IMR-90 (cell line): ENCODE measurements around the gene TNFRSF18. TPM values are rescaled to one million over a fixed set of nuclear protein-coding genes. Genes with fewer than 3 reads are reported as not detected.

Source experiments
- ATAC-seq: fragments of 200-7000 bp; cut with Tn5 transposase; 2 replicates; pipeline ENCODE4 v1.9.1; 2020; ENCODE audit warnings: low read depth, mild to moderate bottlenecking, moderate library complexity
- BruUV-seq: library from RNA; stranded (reverse); fragments of 400-500 nt; replicated peaks from 2 replicates; lab custom pipeline; 2021; lab: Mats Ljungman, UMichigan
- CTCF ChIA-PET: fragments of 300-600 bp; formaldehyde crosslinking; extraction: SDS; loops from one replicate; lab custom pipeline; 2021; ENCODE audit warnings: antibody characterized with exemption; lab: Yijun Ruan, JAX
- POLR2A ChIA-PET: fragments of 300-600 bp; sonication (Branson Sonifier 250); formaldehyde crosslinking; loops from one replicate; lab custom pipeline; 2022; ENCODE audit warnings: antibody characterized with exemption; ENCODE audit not compliant: unreplicated experiment; lab: Charles Lee
- DNase-seq: peaks from one replicate; pipeline ENCODE4 v3.0.0; 2013
- H2AFZ ChIP-seq: replicated peaks from 2 replicates; pipeline ENCODE3; 2013; ENCODE audit warnings: low read length, mild to moderate bottlenecking; ENCODE audit not compliant: poor library complexity
- H2AK5ac ChIP-seq: 2 replicates; pipeline ENCODE4 v1.6.1; 2013; ENCODE audit warnings: low read depth, low read length, inconsistent platforms
- H2AK9ac ChIP-seq: replicated peaks from 2 replicates; pipeline ENCODE3; 2013; ENCODE audit warnings: mild to moderate bottlenecking, low read depth, low read length, moderate library complexity; ENCODE audit not compliant: poor library complexity
- H2BK120ac ChIP-seq: 2 replicates; pipeline ENCODE4 v1.6.1; 2013; ENCODE audit warnings: low read depth, low read length, inconsistent platforms
- H2BK15ac ChIP-seq: 3 replicates; pipeline ENCODE4 v1.6.1; 2013; ENCODE audit warnings: low read depth, low read length, inconsistent platforms
- H2BK20ac ChIP-seq: 2 replicates; pipeline ENCODE4 v1.6.1; 2013; ENCODE audit warnings: low read depth, mild to moderate bottlenecking, inconsistent platforms, low read length, moderate library complexity
- H2BK5ac ChIP-seq: 2 replicates; pipeline ENCODE4 v1.6.1; 2013; ENCODE audit warnings: mild to moderate bottlenecking, low read depth, low read length, inconsistent platforms; ENCODE audit not compliant: poor library complexity, severe bottlenecking
- H3K14ac ChIP-seq: replicated peaks from 2 replicates; pipeline ENCODE4 v1.6.1; 2013; ENCODE audit warnings: low read depth, low read length, inconsistent platforms
- H3K18ac ChIP-seq: 2 replicates; pipeline ENCODE4 v1.6.1; 2013; ENCODE audit warnings: low read depth, low read length, control low read depth
- H3K23ac ChIP-seq: 2 replicates; pipeline ENCODE4 v1.6.1; 2013; ENCODE audit warnings: low read depth, low read length, inconsistent platforms
- H3K27ac ChIP-seq: 2 replicates; pipeline ENCODE4 v1.5.1; 2013; ENCODE audit warnings: mild to moderate bottlenecking, control low read depth, low read length; ENCODE audit not compliant: insufficient read depth
- H3K27me3 ChIP-seq: 2 replicates; pipeline ENCODE4 v1.6.1; 2013; ENCODE audit warnings: low read length; ENCODE audit not compliant: control insufficient read depth, insufficient read depth
- H3K36me3 ChIP-seq: 2 replicates; pipeline ENCODE4 v1.6.1; 2013; ENCODE audit warnings: low read length, mixed read lengths; ENCODE audit not compliant: control insufficient read depth, insufficient read depth
- H3K4ac ChIP-seq: 2 replicates; pipeline ENCODE4 v1.6.1; 2013; ENCODE audit warnings: low read depth, low read length, inconsistent platforms
- H3K4me1 ChIP-seq: 2 replicates; pipeline ENCODE4 v1.6.1; 2013; ENCODE audit warnings: low read length, mixed read lengths; ENCODE audit not compliant: control insufficient read depth, insufficient read depth
- H3K4me2 ChIP-seq: 2 replicates; pipeline ENCODE4 v1.6.1; 2013; ENCODE audit warnings: low read depth, mild to moderate bottlenecking, control low read depth, low read length, moderate library complexity
- H3K4me3 ChIP-seq: 2 replicates; pipeline ENCODE4 v1.5.1; 2013; ENCODE audit warnings: low read depth, mild to moderate bottlenecking, control low read depth, low read length, moderate library complexity; ENCODE audit not compliant: insufficient read depth
- H3K56ac ChIP-seq: 2 replicates; pipeline ENCODE4 v1.6.1; 2013; ENCODE audit warnings: low read length, inconsistent platforms; ENCODE audit not compliant: insufficient read depth; ENCODE audit errors: extremely low read depth
- H3K79me1 ChIP-seq, 2 experiments: 2 replicates each; pipeline ENCODE4 v1.6.1; 2013; ENCODE audit warnings: low read length in 2 of 2, inconsistent platforms in 1 of 2, low read depth in 1 of 2
- H3K9ac ChIP-seq: 2 replicates; pipeline ENCODE4 v1.6.1; 2013; ENCODE audit warnings: low read depth, low read length, control low read depth
- H3K9me1 ChIP-seq: 2 replicates; pipeline ENCODE4 v1.6.1; 2013; ENCODE audit warnings: low read length, inconsistent platforms; ENCODE audit not compliant: insufficient read depth
- H3K9me3 ChIP-seq: 2 replicates; pipeline ENCODE4 v1.6.1; 2013; ENCODE audit warnings: low read length; ENCODE audit not compliant: control insufficient read depth, insufficient read depth
- H4K20me1 ChIP-seq: 2 replicates; pipeline ENCODE4 v1.6.1; 2013; ENCODE audit warnings: low read length, inconsistent platforms; ENCODE audit not compliant: insufficient read depth
- H4K5ac ChIP-seq: 2 replicates; pipeline ENCODE4 v1.6.1; 2013; ENCODE audit warnings: mild to moderate bottlenecking, low read depth, low read length, control low read depth
- H4K8ac ChIP-seq, 2 experiments: 2 replicates each; pipeline ENCODE4 v1.6.1; 2013; ENCODE audit warnings: low read depth in 2 of 2, low read length in 2 of 2, control low read depth in 1 of 2, inconsistent platforms in 1 of 2
- H4K91ac ChIP-seq: 2 replicates; pipeline ENCODE4 v1.6.1; 2013; ENCODE audit warnings: low read depth, low read length, inconsistent platforms; ENCODE audit not compliant: insufficient read depth
- BHLHE40 ChIP-seq: fragments of 150-350 bp; IDR thresholded peaks from 2 replicates; pipeline ENCODE4 v1.6.1; 2016; ENCODE audit warnings: mild to moderate bottlenecking, low read depth, low read length
- CEBPB ChIP-seq: IDR thresholded peaks from 2 replicates; pipeline ENCODE4 v1.6.1; 2012; ENCODE audit warnings: low read depth, low read length, improper control_type of control experiment
- ELK1 ChIP-seq: fragments of 150-350 bp; IDR thresholded peaks from 2 replicates; pipeline ENCODE4 v1.6.1; 2016; ENCODE audit warnings: low read depth, mild to moderate bottlenecking, low read length, moderate library complexity, borderline replicate concordance
- FOS ChIP-seq: fragments of 150-350 bp; IDR thresholded peaks from 2 replicates; pipeline ENCODE4 v1.6.1; 2016; ENCODE audit warnings: low read depth, low read length
- MAFK ChIP-seq: IDR thresholded peaks from 2 replicates; pipeline ENCODE4 v1.6.1; 2012; ENCODE audit warnings: low read depth, low read length, improper control_type of control experiment
- MAZ ChIP-seq: IDR thresholded peaks from 2 replicates; pipeline ENCODE4 v1.6.1; 2012; ENCODE audit warnings: low read depth, mild to moderate bottlenecking, low read length, improper control_type of control experiment, moderate library complexity, borderline replicate concordance
- MXI1 ChIP-seq: IDR thresholded peaks from 2 replicates; pipeline ENCODE4 v1.6.1; 2012; ENCODE audit warnings: low read depth, mild to moderate bottlenecking, low read length, moderate library complexity, borderline replicate concordance
- NFE2L2 ChIP-seq: fragments of 150-350 bp; IDR thresholded peaks from 2 replicates; pipeline ENCODE4 v1.6.1; 2016; ENCODE audit warnings: low read depth, mild to moderate bottlenecking, low read length
- POLR2A ChIP-seq: IDR thresholded peaks from 2 replicates; pipeline ENCODE4 v1.6.1; 2012; ENCODE audit warnings: mild to moderate bottlenecking, low read depth, low read length
- RAD21 ChIP-seq: IDR thresholded peaks from 2 replicates; pipeline ENCODE4 v1.6.1; 2012; ENCODE audit warnings: low read length, improper control_type of control experiment
- RCOR1 ChIP-seq: IDR thresholded peaks from 2 replicates; pipeline ENCODE4 v1.6.1; 2012; ENCODE audit warnings: mild to moderate bottlenecking, low read length, improper control_type of control experiment; ENCODE audit not compliant: insufficient replicate concordance
- RFX5 ChIP-seq: IDR thresholded peaks from 2 replicates; pipeline ENCODE4 v1.8.0; 2012; ENCODE audit warnings: low read depth, mild to moderate bottlenecking, low read length, moderate library complexity
- SMC3 ChIP-seq: fragments of 150-350 bp; IDR thresholded peaks from 2 replicates; pipeline ENCODE4 v1.6.1; 2016; ENCODE audit warnings: low read depth, mild to moderate bottlenecking, antibody characterized with exemption, low read length, moderate library complexity
- WGBS, 2 experiments: methylation state at CpG; one replicate each; pipeline versions ENCODE4 v1.1.5 to v1.1.7; 2013; ENCODE audit warnings: missing lambda C conversion rate in 2 of 2; ENCODE audit not compliant: insufficient read length in 1 of 2; ENCODE audit errors: extremely low coverage in 2 of 2; 5-methylcytosine and 5-hydroxymethylcytosine counted together
- dilution Hi-C: fragments of 300-500 bp; cut with HindIII; formaldehyde crosslinking; loops from one replicate; pipeline ENCODE4 v1.14.3; 2018; ENCODE audit warnings: low sequenced_read_pairs; ENCODE audit not compliant: unreplicated experiment
- in situ Hi-C: fragments of 300-500 bp; cut with MboI; formaldehyde crosslinking; loops from 3 replicates; pipeline ENCODE4 v1.14.3; 2019; ENCODE audit warnings: low sequenced_read_pairs, inconsistent platforms, mixed read lengths
- intact Hi-C: fragments of 100-400 bp; cut with micrococcal nuclease; formaldehyde crosslinking; loops from 2 replicates; pipeline ENCODE4 v1.10.0; 2022
- polyA plus RNA-seq, 3 experiments: library from polyadenylated mRNA; depleted of rRNA; stranded (reverse); fragments of >200 nt; gene quantifications; 2 replicates each; pipeline ENCODE4 v1.2.3, GENCODE V29; 2012; ENCODE audit warnings: low replicate concordance in 1 of 3
- total RNA-seq: library from RNA; depleted of rRNA; stranded (reverse); fragments of >200 nt; gene quantifications from 2 replicates; pipeline ENCODE4 v1.2.3, GENCODE V29; 2012
- TF ChIP-seq, protein P1 (sequence below): fragments of 150-350 bp; IDR thresholded peaks from 2 replicates; pipeline ENCODE4 v1.6.1; 2017; ENCODE audit warnings: mild to moderate bottlenecking, antibody characterized with exemption, low read length, low read depth
- TF ChIP-seq, protein P2 (sequence below): conservative IDR thresholded peaks from 2 replicates; pipeline ENCODE4 v1.5.1; 2012; ENCODE audit warnings: mild to moderate bottlenecking, low read depth, low read length, improper control_type of control experiment

The TNFRSF18 gene
- total and polyA plus RNA-seq, 2 of the 4 experiments (the other 2 are of a cell fraction) = 0.18 to 1.0 TPM

- BruUV-seq = no TSS peak
- intact Hi-C loops = no loop called here
- Histone ChIP-seq H2BK5ac (no peak overlapping the region), H3K4me2 (no peak overlapping the region), H3K9me3 (peaks cover 11% of the 10 kb centered on the region), H2AK5ac (no peak overlapping the region), H3K27me3 (no peaks in the 10 kb centered on the region; the same call in 1 of the 2 replicates), H4K91ac (no peak overlapping the region), H2BK20ac (no peak overlapping the region), H3K18ac (no peak overlapping the region), H2AFZ (no peak overlapping the region), H4K5ac (no peak overlapping the region), H3K14ac (no peak overlapping the region), H4K8ac (no peak overlapping the region), H3K4me3 (no peak overlapping the region), H3K27ac (no peak overlapping the region), H3K79me1 (no peaks in the 10 kb centered on the region), H3K23ac (no peak overlapping the region), H3K9ac (no peak overlapping the region), H3K56ac (no peak overlapping the region), H2AK9ac (no peak overlapping the region), H2BK120ac (no peak overlapping the region), H3K9me1 (no peaks in the 10 kb centered on the region), H2BK15ac (no peak overlapping the region), H3K36me3 (no peaks in the 10 kb centered on the region), H4K20me1 (no peaks in the 10 kb centered on the region), H3K4ac (no peak overlapping the region), H3K4me1 (no peaks in the 10 kb centered on the region)
- 83% methylated on average over 11 of the region's 22 CpGs; no CpG with 5 or more reads in 1 of the 2 experiments for WGBS, 2 experiments
- ChIA-PET POLR2A (no interaction called here), CTCF (no interaction called here)
- dilution Hi-C loops = no loop called here
- in situ Hi-C loops = no loop called here
- no peak for ATAC-seq
- DNase-seq = no peak
- no peak for TF ChIP-seq NFE2L2
- no peak for TF ChIP-seq MAZ
- TF ChIP-seq POLR2A = no peak
- TF ChIP-seq, protein P1, sequence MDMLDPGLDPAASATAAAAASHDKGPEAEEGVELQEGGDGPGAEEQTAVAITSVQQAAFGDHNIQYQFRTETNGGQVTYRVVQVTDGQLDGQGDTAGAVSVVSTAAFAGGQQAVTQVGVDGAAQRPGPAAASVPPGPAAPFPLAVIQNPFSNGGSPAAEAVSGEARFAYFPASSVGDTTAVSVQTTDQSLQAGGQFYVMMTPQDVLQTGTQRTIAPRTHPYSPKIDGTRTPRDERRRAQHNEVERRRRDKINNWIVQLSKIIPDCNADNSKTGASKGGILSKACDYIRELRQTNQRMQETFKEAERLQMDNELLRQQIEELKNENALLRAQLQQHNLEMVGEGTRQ = no peak
- TF ChIP-seq MAFK = no peak
- TF ChIP-seq, protein P2, sequence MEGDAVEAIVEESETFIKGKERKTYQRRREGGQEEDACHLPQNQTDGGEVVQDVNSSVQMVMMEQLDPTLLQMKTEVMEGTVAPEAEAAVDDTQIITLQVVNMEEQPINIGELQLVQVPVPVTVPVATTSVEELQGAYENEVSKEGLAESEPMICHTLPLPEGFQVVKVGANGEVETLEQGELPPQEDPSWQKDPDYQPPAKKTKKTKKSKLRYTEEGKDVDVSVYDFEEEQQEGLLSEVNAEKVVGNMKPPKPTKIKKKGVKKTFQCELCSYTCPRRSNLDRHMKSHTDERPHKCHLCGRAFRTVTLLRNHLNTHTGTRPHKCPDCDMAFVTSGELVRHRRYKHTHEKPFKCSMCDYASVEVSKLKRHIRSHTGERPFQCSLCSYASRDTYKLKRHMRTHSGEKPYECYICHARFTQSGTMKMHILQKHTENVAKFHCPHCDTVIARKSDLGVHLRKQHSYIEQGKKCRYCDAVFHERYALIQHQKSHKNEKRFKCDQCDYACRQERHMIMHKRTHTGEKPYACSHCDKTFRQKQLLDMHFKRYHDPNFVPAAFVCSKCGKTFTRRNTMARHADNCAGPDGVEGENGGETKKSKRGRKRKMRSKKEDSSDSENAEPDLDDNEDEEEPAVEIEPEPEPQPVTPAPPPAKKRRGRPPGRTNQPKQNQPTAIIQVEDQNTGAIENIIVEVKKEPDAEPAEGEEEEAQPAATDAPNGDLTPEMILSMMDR = no peak
- TF ChIP-seq RFX5 = no peak
- TF ChIP-seq RAD21 = no peak
- TF ChIP-seq SMC3 = no peak
- no peak for TF ChIP-seq FOS
- no peak for TF ChIP-seq CEBPB
- TF ChIP-seq ELK1 = no peak
- no peak for TF ChIP-seq RCOR1
- no peak for TF ChIP-seq BHLHE40
- TF ChIP-seq MXI1 = no peak
These were observed 7.0 kb downstream of the TNFRSF18 start for GRCh38 chr1:1199141-1199960.
